MM.1S (cell line): ENCODE data around the gene PABPC1L2B.
"Not testable (repeated sequence)": the region's sequence is repeated elsewhere in the genome, so short reads cannot be mapped to it uniquely, and the experiment has no call there.

ENCODE experiments used
- DNase-seq: peaks from one replicate; pipeline ENCODE4 v3.0.0-alpha.2; 2015
- H2AFZ ChIP-seq: fragments of 300-600 bp; sonication (generic); 2 replicates; pipeline ENCODE4 v1.6.0; 2016; ENCODE audit warnings: antibody characterized with exemption, low read length
- H3F3A ChIP-seq: fragments of 300-600 bp; sonication (generic); 2 replicates; pipeline ENCODE4 v1.6.1; 2016; ENCODE audit warnings: mild to moderate bottlenecking, antibody characterized with exemption, low read length, moderate library complexity, mixed read lengths; ENCODE audit not compliant: insufficient read depth
- H3K27ac ChIP-seq: fragments of 300-600 bp; sonication (generic); 2 replicates; pipeline ENCODE4 v1.5.1; 2016; ENCODE audit warnings: mild to moderate bottlenecking, low read length
- H3K27me3 ChIP-seq: fragments of 300-600 bp; sonication (generic); replicated peaks from 2 replicates; pipeline ENCODE4 v1.6.0; 2016; ENCODE audit warnings: low read length; ENCODE audit not compliant: insufficient read depth
- H3K36me3 ChIP-seq: fragments of 300-600 bp; sonication (generic); replicated peaks from 2 replicates; pipeline ENCODE4 v1.6.1; 2016; ENCODE audit warnings: mild to moderate bottlenecking, low read length, mixed read lengths; ENCODE audit not compliant: insufficient read depth
- H3K4me1 ChIP-seq: fragments of 300-600 bp; sonication (generic); 2 replicates; pipeline ENCODE4 v1.6.1; 2016; ENCODE audit warnings: low read length, mixed read lengths
- H3K4me2 ChIP-seq: fragments of 300-600 bp; sonication (generic); 2 replicates; pipeline ENCODE4 v1.6.0; 2016; ENCODE audit warnings: low read depth, low read length
- H3K4me3 ChIP-seq: fragments of 300-600 bp; sonication (generic); 2 replicates; pipeline ENCODE4 v1.5.1; 2016; ENCODE audit warnings: low read length, mixed read lengths
- H3K79me2 ChIP-seq: fragments of 300-600 bp; sonication (generic); 2 replicates; pipeline ENCODE4 v1.6.1; 2016; ENCODE audit warnings: mixed run types, low read length, mixed read lengths
- H3K9ac ChIP-seq: fragments of 300-600 bp; sonication (generic); 2 replicates; pipeline ENCODE4 v1.6.1; 2016; ENCODE audit warnings: low read length, mixed read lengths
- H3K9me2 ChIP-seq: fragments of 300-600 bp; sonication (generic); replicated peaks from 2 replicates; pipeline ENCODE4 v1.6.1; 2016; ENCODE audit warnings: mild to moderate bottlenecking, low read length, mixed read lengths; ENCODE audit not compliant: insufficient read depth
- H3K9me3 ChIP-seq: fragments of 300-600 bp; sonication (generic); replicated peaks from 2 replicates; pipeline ENCODE4 v1.6.1; 2016; ENCODE audit warnings: mild to moderate bottlenecking, low read length, mixed read lengths; ENCODE audit not compliant: insufficient read depth
- H4K20me1 ChIP-seq: fragments of 300-600 bp; sonication (generic); 2 replicates; pipeline ENCODE4 v1.6.1; 2016; ENCODE audit warnings: mild to moderate bottlenecking, low read length, moderate library complexity, mixed read lengths; ENCODE audit not compliant: insufficient read depth
- CTCF ChIP-seq: fragments of 300-600 bp; sonication (generic); IDR thresholded peaks from 2 replicates; pipeline ENCODE4 v1.5.1; 2016; ENCODE audit warnings: antibody characterized with exemption, low read length, mixed read lengths
- EZH2 ChIP-seq: fragments of 300-600 bp; sonication (generic); optimal IDR thresholded peaks from 2 replicates; pipeline ENCODE3; 2017; ENCODE audit warnings: low read depth, mild to moderate bottlenecking, antibody characterized with exemption, low read length, mixed read lengths
- EZH2phosphoT487 ChIP-seq: fragments of 300-600 bp; sonication (generic); IDR thresholded peaks from 2 replicates; pipeline ENCODE4 v1.6.1; 2018; ENCODE audit warnings: antibody characterized with exemption, low read length

PABPC1L2B gene

GRCh38 chrX:73021361-73022092 lies 18.8 kb downstream of the PABPC1L2B start:
- Histone ChIP-seq H2AFZ (no peak overlapping the region), H3K4me3 (no peak overlapping the region), H3K9me3 (no peaks in the 10 kb centered on the region), H3K9me2 (no peaks in the 10 kb centered on the region), H3K9ac (no peak overlapping the region), H3K4me2 (no peak overlapping the region), H3K27ac (no peak overlapping the region), H3K36me3 (no peaks in the 10 kb centered on the region), H3K4me1 (no peaks in the 10 kb centered on the region), H3K27me3 (no peaks in the 10 kb centered on the region), H4K20me1 (no peaks in the 10 kb centered on the region), H3K79me2 (no peaks in the 10 kb centered on the region), H3F3A (no peaks in the 10 kb centered on the region)
- no peak for DNase-seq
- TF ChIP-seq CTCF (no peak), EZH2 (no peak), EZH2phosphoT487 (no peak)

- not testable (repeated sequence) for H2AFZ ChIP-seq, H3F3A ChIP-seq, H3K4me3 ChIP-seq, H3K27ac ChIP-seq, DNase-seq, H3K79me2 ChIP-seq, H3K9me2 ChIP-seq, H3K36me3 ChIP-seq, H3K9ac ChIP-seq, H4K20me1 ChIP-seq, H3K9me3 ChIP-seq, H3K4me2 ChIP-seq, H3K4me1 ChIP-seq, H3K27me3 ChIP-seq
Measured at GRCh38 chrX:73022093-73022445, 19.3 kb downstream of the PABPC1L2B start.

GRCh38 chrX:73028876-73029275 lies 26.1 kb downstream of the PABPC1L2B start:
- Histone ChIP-seq H3K4me3 (no peak overlapping the region), H3F3A (no peaks in the 10 kb centered on the region), H3K9me3 (no peaks in the 10 kb centered on the region), H3K27me3 (no peaks in the 10 kb centered on the region), H3K4me1 (no peaks in the 10 kb centered on the region), H3K79me2 (no peaks in the 10 kb centered on the region), H3K4me2 (no peak overlapping the region), H4K20me1 (no peaks in the 10 kb centered on the region), H3K9ac (no peak overlapping the region), H3K9me2 (no peaks in the 10 kb centered on the region), H2AFZ (no peak overlapping the region), H3K27ac (no peak overlapping the region), H3K36me3 (no peaks in the 10 kb centered on the region)
- TF ChIP-seq EZH2phosphoT487: no peak
- no peak for TF ChIP-seq CTCF
- TF ChIP-seq EZH2: no peak
- no peak for DNase-seq
